Measurements from ENCODE around the gene BAHCC1. TPM values are rescaled to one million over a fixed set of nuclear protein-coding genes. Genes with fewer than 3 reads are reported as not detected.

BAHCC1 gene
- total and polyA plus RNA-seq, 9 of the 15 experiments (the other 6 are each of a cell fraction or from before 2014, with no cell fraction given): 0.14 to 26.9 (median 5.0) TPM

DNA sequence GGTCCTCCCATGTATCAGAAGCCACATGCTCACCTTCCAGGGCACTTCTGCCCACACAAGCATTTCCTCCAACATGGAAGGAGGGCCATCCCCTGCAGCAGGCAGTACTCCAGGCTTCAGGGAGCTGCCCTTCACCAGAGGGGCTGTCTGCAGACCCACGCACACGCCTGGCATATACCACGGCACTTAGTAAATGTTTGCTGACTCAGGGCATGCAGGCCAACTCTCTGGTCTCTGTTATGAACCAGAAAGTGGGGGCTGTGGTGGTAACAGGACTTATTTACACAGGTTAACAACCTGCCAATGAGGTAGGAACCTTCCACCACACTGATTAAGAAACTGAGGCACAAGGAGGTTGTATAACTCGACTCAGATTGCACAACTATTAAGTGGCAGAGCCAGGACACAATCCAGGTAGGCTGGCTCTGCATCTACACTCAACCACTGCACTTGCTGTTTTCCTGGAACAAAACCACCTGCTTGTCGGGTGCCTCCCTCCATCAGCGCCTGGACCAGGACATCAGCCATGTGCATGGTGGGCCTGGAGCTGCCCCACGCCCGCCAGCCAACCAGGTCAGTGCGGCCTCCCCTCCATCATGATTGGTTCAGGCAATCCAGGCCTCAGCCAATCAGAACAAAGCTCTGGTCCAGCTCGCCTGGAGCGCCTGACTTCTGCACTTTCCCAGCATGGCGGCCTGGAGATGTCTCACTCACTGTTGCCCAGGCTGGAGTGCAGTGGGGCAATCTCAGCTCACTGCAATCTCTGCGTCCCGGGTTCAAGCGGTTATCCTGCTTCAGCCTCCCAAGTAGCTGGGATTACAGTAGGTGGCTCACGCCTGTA lies 98.2 kb downstream of the BAHCC1 start (continued):
- TF ChIP-seq, protein P1, sequence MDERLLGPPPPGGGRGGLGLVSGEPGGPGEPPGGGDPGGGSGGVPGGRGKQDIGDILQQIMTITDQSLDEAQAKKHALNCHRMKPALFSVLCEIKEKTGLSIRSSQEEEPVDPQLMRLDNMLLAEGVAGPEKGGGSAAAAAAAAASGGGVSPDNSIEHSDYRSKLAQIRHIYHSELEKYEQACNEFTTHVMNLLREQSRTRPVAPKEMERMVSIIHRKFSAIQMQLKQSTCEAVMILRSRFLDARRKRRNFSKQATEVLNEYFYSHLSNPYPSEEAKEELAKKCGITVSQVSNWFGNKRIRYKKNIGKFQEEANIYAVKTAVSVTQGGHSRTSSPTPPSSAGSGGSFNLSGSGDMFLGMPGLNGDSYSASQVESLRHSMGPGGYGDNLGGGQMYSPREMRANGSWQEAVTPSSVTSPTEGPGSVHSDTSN (CRISPR knock-in tag; IDR thresholded peaks at IDR 0.05; ENCODE audit: low read depth): no peak
- TF ChIP-seq, protein P1 (tag; conservative IDR thresholded peaks at IDR 0.05; ENCODE audit: low read depth): no peak
- TF ChIP-seq KLF10 (CRISPR knock-in tag; IDR thresholded peaks at IDR 0.05): no peak
- TF ChIP-seq CBFA2T3 (IDR thresholded peaks at IDR 0.05): no peak
- TF ChIP-seq ZNF507 (tag; conservative IDR thresholded peaks at IDR 0.05): no peak
- no peak for TF ChIP-seq SMAD4 (CRISPR knock-in tag; conservative IDR thresholded peaks at IDR 0.05)
- TF ChIP-seq EP300 (IDR thresholded peaks at IDR 0.05; ENCODE audit: low read length): no peak
- peak in 1 of 2 experiments; percentile 3; a peak in 1 of 4 replicates for TF ChIP-seq RCOR1 (IDR thresholded peaks at IDR 0.05; ENCODE audit: borderline replicate concordance in 1 of 2, low read depth in 2 of 2, low read length in 2 of 2)
- no peak for TF ChIP-seq ZNF79 (CRISPR knock-in tag; IDR thresholded peaks at IDR 0.05; ENCODE audit: low read depth)
- no peak for TF ChIP-seq NCOA4 (IDR thresholded peaks at IDR 0.05; ENCODE audit: partially characterized antibody)
- peak; percentile 38; the same call in 1 of the 2 replicates for TF ChIP-seq MBD2 (IDR thresholded peaks at IDR 0.05; ENCODE audit: borderline replicate concordance, low read depth)
- TF ChIP-seq TAF15 (IDR thresholded peaks at IDR 0.05; ENCODE audit: low read depth, low read length): no peak
- no peak for TF ChIP-seq ZNF668 (CRISPR knock-in tag; IDR thresholded peaks at IDR 0.05)
- no peak for TF ChIP-seq KLF1 (tag; IDR thresholded peaks at IDR 0.05)
- no peak for TF ChIP-seq FOXK1 (CRISPR knock-in tag; IDR thresholded peaks at IDR 0.05; ENCODE audit: borderline replicate concordance)
- no peak for TF ChIP-seq FIP1L1 (IDR thresholded peaks at IDR 0.05; ENCODE audit: low read depth, low read length, poor library complexity, severe bottlenecking)
- no peak for TF ChIP-seq ZNF3 (CRISPR knock-in tag; IDR thresholded peaks at IDR 0.05)
- TF ChIP-seq HDAC2 (IDR thresholded peaks at IDR 0.05): peak; percentile 56; the same call in 1 of the 2 replicates
- no peak for TF ChIP-seq ZNF121 (CRISPR knock-in tag; conservative IDR thresholded peaks at IDR 0.05)
- TF ChIP-seq, protein P2, sequence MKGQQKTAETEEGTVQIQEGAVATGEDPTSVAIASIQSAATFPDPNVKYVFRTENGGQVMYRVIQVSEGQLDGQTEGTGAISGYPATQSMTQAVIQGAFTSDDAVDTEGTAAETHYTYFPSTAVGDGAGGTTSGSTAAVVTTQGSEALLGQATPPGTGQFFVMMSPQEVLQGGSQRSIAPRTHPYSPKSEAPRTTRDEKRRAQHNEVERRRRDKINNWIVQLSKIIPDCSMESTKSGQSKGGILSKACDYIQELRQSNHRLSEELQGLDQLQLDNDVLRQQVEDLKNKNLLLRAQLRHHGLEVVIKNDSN (CRISPR knock-in tag; IDR thresholded peaks at IDR 0.05): 0 out of 2 replicates have a peak, but pooled peaks have one; percentile 23
- no peak for TF ChIP-seq ZNF274 (IDR thresholded peaks at IDR 0.05; ENCODE audit: borderline replicate concordance, low read depth, low read length)
- TF ChIP-seq, protein P3, sequence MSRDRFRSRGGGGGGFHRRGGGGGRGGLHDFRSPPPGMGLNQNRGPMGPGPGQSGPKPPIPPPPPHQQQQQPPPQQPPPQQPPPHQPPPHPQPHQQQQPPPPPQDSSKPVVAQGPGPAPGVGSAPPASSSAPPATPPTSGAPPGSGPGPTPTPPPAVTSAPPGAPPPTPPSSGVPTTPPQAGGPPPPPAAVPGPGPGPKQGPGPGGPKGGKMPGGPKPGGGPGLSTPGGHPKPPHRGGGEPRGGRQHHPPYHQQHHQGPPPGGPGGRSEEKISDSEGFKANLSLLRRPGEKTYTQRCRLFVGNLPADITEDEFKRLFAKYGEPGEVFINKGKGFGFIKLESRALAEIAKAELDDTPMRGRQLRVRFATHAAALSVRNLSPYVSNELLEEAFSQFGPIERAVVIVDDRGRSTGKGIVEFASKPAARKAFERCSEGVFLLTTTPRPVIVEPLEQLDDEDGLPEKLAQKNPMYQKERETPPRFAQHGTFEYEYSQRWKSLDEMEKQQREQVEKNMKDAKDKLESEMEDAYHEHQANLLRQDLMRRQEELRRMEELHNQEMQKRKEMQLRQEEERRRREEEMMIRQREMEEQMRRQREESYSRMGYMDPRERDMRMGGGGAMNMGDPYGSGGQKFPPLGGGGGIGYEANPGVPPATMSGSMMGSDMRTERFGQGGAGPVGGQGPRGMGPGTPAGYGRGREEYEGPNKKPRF (IDR thresholded peaks at IDR 0.05; ENCODE audit: low read depth, low read length): no peak
- peak; percentile 74 for TF ChIP-seq ZNF316 (IDR thresholded peaks at IDR 0.05)
- TF ChIP-seq ELF2 (CRISPR knock-in tag; IDR thresholded peaks at IDR 0.05): no peak
- TF ChIP-seq RHOXF2B (CRISPR knock-in tag; conservative IDR thresholded peaks at IDR 0.05): no peak
